WTC11 (cell line): Measurements from ENCODE around the gene PDIA2. TPM values are rescaled to one million over a fixed set of nuclear protein-coding genes. Genes with fewer than 3 reads are reported as not detected.
A peak's percentile ranks its signal among the peaks of the same experiment; 100 is the strongest.
"Not testable (repeated sequence)": the region's sequence is repeated elsewhere in the genome, so short reads cannot be mapped to it uniquely, and the experiment has no call there.

Experiments
- ATAC-seq: fragments of 200-7000 bp; cut with Tn5 transposase; 2 replicates; pipeline ENCODE4 v1.10.0; 2021; ENCODE audit warnings: mild to moderate bottlenecking, moderate library complexity
- CTCF ChIA-PET: fragments of 300-600 bp; sonication (Branson Sonifier 250); formaldehyde crosslinking; loops from one replicate; lab custom pipeline; 2021; ENCODE audit warnings: antibody characterized with exemption; lab: Charles Lee
- POLR2A ChIA-PET: fragments of 350-600 bp; sonication (Branson Sonifier 250); formaldehyde crosslinking; loops from one replicate; lab custom pipeline; 2021; ENCODE audit warnings: antibody characterized with exemption; lab: Charles Lee
- DNase-seq: peaks from one replicate; pipeline ENCODE4 v3.0.0; 2021; ENCODE audit warnings: low spot score
- H3K27ac Mint-ChIP-seq: 2 replicates; pipeline ENCODE4 v1.8.0; 2021; ENCODE audit warnings: mixed read lengths
- H3K27me3 Mint-ChIP-seq: 2 replicates; pipeline ENCODE4 v1.8.0; 2021; ENCODE audit warnings: low read depth, mild to moderate bottlenecking, moderate library complexity, mixed read lengths
- H3K36me3 Mint-ChIP-seq: 2 replicates; pipeline ENCODE4 v1.8.0; 2021; ENCODE audit warnings: mixed read lengths
- H3K4me1 Mint-ChIP-seq: 2 replicates; pipeline ENCODE4 v1.8.0; 2022; ENCODE audit warnings: mixed read lengths
- H3K4me3 Mint-ChIP-seq: 2 replicates; pipeline ENCODE4 v1.8.0; 2021; ENCODE audit warnings: mild to moderate bottlenecking, moderate library complexity, mixed read lengths
- H3K9me3 Mint-ChIP-seq: 2 replicates; pipeline ENCODE4 v1.8.0; 2021; ENCODE audit warnings: mixed read lengths
- ARID4B ChIP-seq: sonication (generic); formaldehyde crosslinking; IDR thresholded peaks from 2 replicates; pipeline ENCODE4 v1.8.0; 2023; ENCODE audit warnings: missing genetic modification reagents, mild to moderate bottlenecking, borderline replicate concordance
- ESRRA ChIP-seq: sonication (generic); formaldehyde crosslinking; IDR thresholded peaks from 2 replicates; pipeline ENCODE4 v1.8.1; 2022; ENCODE audit warnings: mild to moderate bottlenecking, missing genetic modification reagents, borderline replicate concordance
- GRHL2 ChIP-seq: fragments of 250-450 bp; sonication (Bioruptor Pico); IDR thresholded peaks from 2 replicates; pipeline ENCODE4 v1.8.0; 2022; ENCODE audit warnings: mild to moderate bottlenecking, moderate library complexity; ENCODE audit not compliant: insufficient replicate concordance, severe bottlenecking
- JAZF1 ChIP-seq: fragments of 250-450 bp; sonication (Bioruptor Pico); IDR thresholded peaks from 2 replicates; pipeline ENCODE4 v1.9.0; 2021; ENCODE audit warnings: moderate library complexity, mild to moderate bottlenecking, inconsistent platforms
- SMAD4 ChIP-seq: sonication (generic); formaldehyde crosslinking; IDR thresholded peaks from 2 replicates; pipeline ENCODE4 v1.8.0; 2022; ENCODE audit warnings: mild to moderate bottlenecking, missing genetic modification reagents
- TEAD1 ChIP-seq: sonication (generic); formaldehyde crosslinking; IDR thresholded peaks from 2 replicates; pipeline ENCODE4 v1.8.0; 2022; ENCODE audit warnings: mild to moderate bottlenecking, missing genetic modification reagents
- ZBTB43 ChIP-seq: sonication (generic); formaldehyde crosslinking; IDR thresholded peaks from 2 replicates; pipeline ENCODE4 v1.8.1; 2023; ENCODE audit warnings: mild to moderate bottlenecking, missing genetic modification reagents
- ZNF138 ChIP-seq: sonication (generic); formaldehyde crosslinking; conservative IDR thresholded peaks from 2 replicates; pipeline ENCODE4 v1.8.1; 2022; ENCODE audit warnings: mild to moderate bottlenecking, moderate library complexity, missing genetic modification reagents
- total RNA-seq: library from RNA; stranded (reverse); gene quantifications from 3 replicates; pipeline ENCODE4 v1.2.3, GENCODE V29; 2021
- TF ChIP-seq, protein P1 (sequence below): sonication (generic); formaldehyde crosslinking; IDR thresholded peaks from 2 replicates; pipeline ENCODE4 v1.8.0; 2023; ENCODE audit warnings: mild to moderate bottlenecking, missing genetic modification reagents
- TF ChIP-seq, protein P2 (sequence below): sonication (generic); formaldehyde crosslinking; IDR thresholded peaks from 2 replicates; pipeline ENCODE4 v1.8.1; 2023; ENCODE audit warnings: mild to moderate bottlenecking, missing genetic modification reagents
- TF ChIP-seq, protein P3 (sequence below): fragments of 200-600 bp; IDR thresholded peaks from 2 replicates; pipeline ENCODE4 v1.8.0; 2022; ENCODE audit warnings: antibody characterized with exemption

Gene PDIA2
- total RNA-seq, 1 experiment from 2014 or later: 2.4 TPM

DNA sequence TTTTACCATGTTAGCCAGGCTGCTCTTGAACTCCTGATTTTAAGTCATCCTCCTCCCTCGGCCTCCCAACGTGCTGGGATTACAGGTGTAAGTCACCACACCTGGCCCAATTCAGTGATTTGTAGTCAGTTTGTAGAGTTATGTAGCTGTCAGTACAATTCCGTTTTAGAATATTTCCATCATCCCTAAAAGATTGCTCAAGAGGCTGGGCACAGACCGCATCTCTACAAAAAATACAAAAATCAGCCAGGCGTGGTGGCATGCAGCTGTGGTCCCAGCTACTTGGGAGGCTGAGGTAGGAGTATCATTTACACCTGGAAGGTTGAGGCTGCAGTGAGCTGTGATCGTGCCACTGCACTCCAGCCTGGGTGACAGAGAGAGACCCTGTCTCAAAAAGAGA is 27.8 kb upstream of the PDIA2 start (continued):
- TF ChIP-seq ZNF138 (CRISPR knock-in tag) (no peak), SMAD4 (no peak)
- TF ChIP-seq, all 79 proteins: peak for 0

GRCh38 chr16:258091-258490 is 24.9 kb upstream of the PDIA2 start:
- peaks cover 29% of the 10 kb centered on the region for H3K36me3 Mint-ChIP-seq
- CTCF ChIA-PET, H3K4me3 Mint-ChIP-seq, POLR2A ChIA-PET, H3K27ac Mint-ChIP-seq, H3K27me3 Mint-ChIP-seq, DNase-seq, H3K9me3 Mint-ChIP-seq, ATAC-seq, H3K4me1 Mint-ChIP-seq: not testable (repeated sequence)

DNA sequence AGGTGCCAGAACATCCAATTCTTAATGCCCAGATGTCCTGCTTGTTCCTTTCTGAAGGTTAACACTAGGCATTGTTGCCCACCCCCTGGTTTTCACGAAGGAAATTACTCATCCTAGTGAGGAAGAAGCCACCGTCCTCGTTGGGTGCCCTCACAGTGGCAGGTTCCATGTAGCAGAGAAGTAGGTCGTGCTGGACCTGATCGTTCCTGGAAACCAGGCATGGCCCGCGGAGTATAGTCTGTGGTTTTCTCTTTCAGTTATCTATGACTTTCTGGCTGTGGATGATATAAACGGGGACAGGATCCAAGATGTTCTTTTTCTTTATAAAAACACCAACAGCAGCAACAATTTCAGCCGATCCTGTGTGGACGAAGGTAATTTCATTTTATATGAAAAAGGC is 23.7 kb upstream of the PDIA2 start:
- CTCF ChIA-PET: no interaction called here
- DNase-seq (no peak), ATAC-seq (no peak)
- H3K36me3 Mint-ChIP-seq: peaks cover 22% of the 10 kb centered on the region
- POLR2A ChIA-PET: no interaction called here
- H3K4me1 Mint-ChIP-seq: no peaks in the 10 kb centered on the region
- no peaks in the 10 kb centered on the region for H3K9me3 Mint-ChIP-seq
- no peak for TF ChIP-seq ZBTB43 (CRISPR knock-in tag)
- no peak for TF ChIP-seq JAZF1
- TF ChIP-seq, protein P1, sequence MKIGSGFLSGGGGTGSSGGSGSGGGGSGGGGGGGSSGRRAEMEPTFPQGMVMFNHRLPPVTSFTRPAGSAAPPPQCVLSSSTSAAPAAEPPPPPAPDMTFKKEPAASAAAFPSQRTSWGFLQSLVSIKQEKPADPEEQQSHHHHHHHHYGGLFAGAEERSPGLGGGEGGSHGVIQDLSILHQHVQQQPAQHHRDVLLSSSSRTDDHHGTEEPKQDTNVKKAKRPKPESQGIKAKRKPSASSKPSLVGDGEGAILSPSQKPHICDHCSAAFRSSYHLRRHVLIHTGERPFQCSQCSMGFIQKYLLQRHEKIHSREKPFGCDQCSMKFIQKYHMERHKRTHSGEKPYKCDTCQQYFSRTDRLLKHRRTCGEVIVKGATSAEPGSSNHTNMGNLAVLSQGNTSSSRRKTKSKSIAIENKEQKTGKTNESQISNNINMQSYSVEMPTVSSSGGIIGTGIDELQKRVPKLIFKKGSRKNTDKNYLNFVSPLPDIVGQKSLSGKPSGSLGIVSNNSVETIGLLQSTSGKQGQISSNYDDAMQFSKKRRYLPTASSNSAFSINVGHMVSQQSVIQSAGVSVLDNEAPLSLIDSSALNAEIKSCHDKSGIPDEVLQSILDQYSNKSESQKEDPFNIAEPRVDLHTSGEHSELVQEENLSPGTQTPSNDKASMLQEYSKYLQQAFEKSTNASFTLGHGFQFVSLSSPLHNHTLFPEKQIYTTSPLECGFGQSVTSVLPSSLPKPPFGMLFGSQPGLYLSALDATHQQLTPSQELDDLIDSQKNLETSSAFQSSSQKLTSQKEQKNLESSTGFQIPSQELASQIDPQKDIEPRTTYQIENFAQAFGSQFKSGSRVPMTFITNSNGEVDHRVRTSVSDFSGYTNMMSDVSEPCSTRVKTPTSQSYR (CRISPR knock-in tag): no peak
- TF ChIP-seq, protein P2, sequence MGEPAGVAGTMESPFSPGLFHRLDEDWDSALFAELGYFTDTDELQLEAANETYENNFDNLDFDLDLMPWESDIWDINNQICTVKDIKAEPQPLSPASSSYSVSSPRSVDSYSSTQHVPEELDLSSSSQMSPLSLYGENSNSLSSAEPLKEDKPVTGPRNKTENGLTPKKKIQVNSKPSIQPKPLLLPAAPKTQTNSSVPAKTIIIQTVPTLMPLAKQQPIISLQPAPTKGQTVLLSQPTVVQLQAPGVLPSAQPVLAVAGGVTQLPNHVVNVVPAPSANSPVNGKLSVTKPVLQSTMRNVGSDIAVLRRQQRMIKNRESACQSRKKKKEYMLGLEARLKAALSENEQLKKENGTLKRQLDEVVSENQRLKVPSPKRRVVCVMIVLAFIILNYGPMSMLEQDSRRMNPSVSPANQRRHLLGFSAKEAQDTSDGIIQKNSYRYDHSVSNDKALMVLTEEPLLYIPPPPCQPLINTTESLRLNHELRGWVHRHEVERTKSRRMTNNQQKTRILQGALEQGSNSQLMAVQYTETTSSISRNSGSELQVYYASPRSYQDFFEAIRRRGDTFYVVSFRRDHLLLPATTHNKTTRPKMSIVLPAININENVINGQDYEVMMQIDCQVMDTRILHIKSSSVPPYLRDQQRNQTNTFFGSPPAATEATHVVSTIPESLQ (CRISPR knock-in tag): no peak
- no peak for TF ChIP-seq TEAD1 (CRISPR knock-in tag)
- TF ChIP-seq ARID4B (CRISPR knock-in tag): no peak
- no peak for TF ChIP-seq GRHL2 (CRISPR knock-in tag)
- TF ChIP-seq, protein P3, sequence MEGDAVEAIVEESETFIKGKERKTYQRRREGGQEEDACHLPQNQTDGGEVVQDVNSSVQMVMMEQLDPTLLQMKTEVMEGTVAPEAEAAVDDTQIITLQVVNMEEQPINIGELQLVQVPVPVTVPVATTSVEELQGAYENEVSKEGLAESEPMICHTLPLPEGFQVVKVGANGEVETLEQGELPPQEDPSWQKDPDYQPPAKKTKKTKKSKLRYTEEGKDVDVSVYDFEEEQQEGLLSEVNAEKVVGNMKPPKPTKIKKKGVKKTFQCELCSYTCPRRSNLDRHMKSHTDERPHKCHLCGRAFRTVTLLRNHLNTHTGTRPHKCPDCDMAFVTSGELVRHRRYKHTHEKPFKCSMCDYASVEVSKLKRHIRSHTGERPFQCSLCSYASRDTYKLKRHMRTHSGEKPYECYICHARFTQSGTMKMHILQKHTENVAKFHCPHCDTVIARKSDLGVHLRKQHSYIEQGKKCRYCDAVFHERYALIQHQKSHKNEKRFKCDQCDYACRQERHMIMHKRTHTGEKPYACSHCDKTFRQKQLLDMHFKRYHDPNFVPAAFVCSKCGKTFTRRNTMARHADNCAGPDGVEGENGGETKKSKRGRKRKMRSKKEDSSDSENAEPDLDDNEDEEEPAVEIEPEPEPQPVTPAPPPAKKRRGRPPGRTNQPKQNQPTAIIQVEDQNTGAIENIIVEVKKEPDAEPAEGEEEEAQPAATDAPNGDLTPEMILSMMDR: no peak
- TF ChIP-seq ESRRA (CRISPR knock-in tag): no peak
- peak overlapping the region; percentile 53 for H3K27ac Mint-ChIP-seq
- no peak overlapping the region for H3K4me3 Mint-ChIP-seq
- H3K27me3 Mint-ChIP-seq: no peaks in the 10 kb centered on the region
